Astrocyte of the spinal cord (primary cell): Measurements from ENCODE around the gene TEX14.

Source experiments
- DNase-seq: peaks from one replicate; pipeline ENCODE4 v3.0.0; 2011; ENCODE audit warnings: low read depth, low spot score
- H3K4me3 ChIP-seq: 2 replicates; pipeline ENCODE4 v1.5.1; 2011; ENCODE audit warnings: low read depth, mild to moderate bottlenecking, low read length, moderate library complexity
- in situ Hi-C: cut with HindIII; loops from 2 replicates; pipeline ENCODE4 v1.10.0; 2017; ENCODE audit warnings: low sequenced_read_pairs
- TF ChIP-seq, protein P1 (sequence below): IDR thresholded peaks from 2 replicates; pipeline ENCODE4 v1.5.1; 2012; ENCODE audit warnings: low read depth, mild to moderate bottlenecking, low read length, inconsistent platforms

The TEX14 gene

GRCh38 chr17:58621174-58621573, 70.7 kb downstream of the TEX14 start:
- DNase-seq: no peak
- in situ Hi-C loops: no loop called here
- TF ChIP-seq, protein P1, sequence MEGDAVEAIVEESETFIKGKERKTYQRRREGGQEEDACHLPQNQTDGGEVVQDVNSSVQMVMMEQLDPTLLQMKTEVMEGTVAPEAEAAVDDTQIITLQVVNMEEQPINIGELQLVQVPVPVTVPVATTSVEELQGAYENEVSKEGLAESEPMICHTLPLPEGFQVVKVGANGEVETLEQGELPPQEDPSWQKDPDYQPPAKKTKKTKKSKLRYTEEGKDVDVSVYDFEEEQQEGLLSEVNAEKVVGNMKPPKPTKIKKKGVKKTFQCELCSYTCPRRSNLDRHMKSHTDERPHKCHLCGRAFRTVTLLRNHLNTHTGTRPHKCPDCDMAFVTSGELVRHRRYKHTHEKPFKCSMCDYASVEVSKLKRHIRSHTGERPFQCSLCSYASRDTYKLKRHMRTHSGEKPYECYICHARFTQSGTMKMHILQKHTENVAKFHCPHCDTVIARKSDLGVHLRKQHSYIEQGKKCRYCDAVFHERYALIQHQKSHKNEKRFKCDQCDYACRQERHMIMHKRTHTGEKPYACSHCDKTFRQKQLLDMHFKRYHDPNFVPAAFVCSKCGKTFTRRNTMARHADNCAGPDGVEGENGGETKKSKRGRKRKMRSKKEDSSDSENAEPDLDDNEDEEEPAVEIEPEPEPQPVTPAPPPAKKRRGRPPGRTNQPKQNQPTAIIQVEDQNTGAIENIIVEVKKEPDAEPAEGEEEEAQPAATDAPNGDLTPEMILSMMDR: no peak
- no peak overlapping the region for H3K4me3 ChIP-seq

GRCh38 chr17:58618336-58618735, 73.5 kb downstream of the TEX14 start:
- no peak for DNase-seq
- in situ Hi-C loops: no loop called here
- no peak overlapping the region for H3K4me3 ChIP-seq
- TF ChIP-seq, protein P1: no peak

DNA sequence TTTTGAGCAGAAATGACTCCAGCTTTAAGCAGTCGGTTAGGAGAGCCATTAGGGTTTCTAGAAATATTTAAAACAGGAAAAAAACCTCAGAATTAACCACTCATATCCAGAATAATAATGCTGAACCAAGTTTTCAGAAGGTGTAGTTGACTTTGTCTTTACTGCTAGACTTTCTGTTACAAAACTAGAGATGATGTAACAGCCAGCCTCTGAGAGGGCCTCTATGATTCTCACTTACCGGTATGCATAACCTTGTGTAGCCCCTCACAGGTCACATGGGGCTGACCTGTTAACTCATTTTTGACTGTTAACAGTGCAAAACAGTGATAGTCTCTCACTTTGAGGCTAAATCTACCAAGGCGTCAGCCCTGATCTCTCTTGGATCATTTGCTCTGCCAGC, 74.3 kb downstream of the TEX14 start:
- DNase-seq: no peak
- no peak overlapping the region for H3K4me3 ChIP-seq
- in situ Hi-C loops: no loop called here

GRCh38 chr17:58615768-58616659, 75.8 kb downstream of the TEX14 start:
- no peak overlapping the region for H3K4me3 ChIP-seq
- TF ChIP-seq, protein P1: no peak
- no peak for DNase-seq
- in situ Hi-C loops: no loop called here

More for the DNA sequence above, 74.3 kb downstream of the TEX14 start:
- TF ChIP-seq, protein P1: no peak

- no peak for DNase-seq
- no peak overlapping the region for H3K4me3 ChIP-seq
- TF ChIP-seq, protein P1: no peak
- in situ Hi-C loops: no loop called here
Measured at GRCh38 chr17:58614859-58615459, 76.9 kb downstream of the TEX14 start.

DNA sequence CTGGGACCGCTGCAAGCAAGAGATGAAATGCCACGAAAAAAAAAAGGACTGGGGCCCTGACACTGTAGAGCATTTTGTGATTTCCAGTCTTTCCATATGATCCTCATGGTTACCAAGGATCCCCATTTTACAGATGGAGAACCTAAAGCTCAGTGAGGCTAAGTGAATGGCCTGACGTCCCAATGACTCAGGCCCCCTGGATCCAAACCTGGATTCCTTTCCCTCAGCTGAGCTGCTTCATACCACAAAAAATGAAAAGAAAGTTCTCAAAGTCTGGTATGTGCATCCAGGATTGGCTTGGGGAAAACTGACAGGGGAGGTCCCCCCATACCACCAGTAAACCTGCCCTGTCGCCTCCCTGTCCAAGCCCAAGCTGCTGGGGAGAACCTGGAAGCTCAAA, 80.5 kb downstream of the TEX14 start:
- TF ChIP-seq, protein P1: no peak
- in situ Hi-C loops: no loop called here
- H3K4me3 ChIP-seq: no peak overlapping the region
- DNase-seq: no peak
